Right atrium auricular region (tissue), 2 donors: ENCODE data around the gene RMI1. TPM values are rescaled to one million over a fixed set of nuclear protein-coding genes. Genes with fewer than 3 reads are reported as not detected.

Experiments
- DNase-seq: peaks from one replicate; pipeline ENCODE4 v3.0.0-alpha.2; 2019; ENCODE audit warnings: low spot score
- H3K27ac ChIP-seq, 2 donors: fragments of 200-600 bp; sonication (generic); 1 replicate in 1 of 2; 2 replicates in 1 of 2; pipeline ENCODE4 v1.5.1; 2016 to 2019
- H3K27me3 ChIP-seq, 2 donors: fragments of 200-600 bp; sonication (generic); one replicate each; pipeline versions ENCODE4 v1.5.1 to v1.6.0; 2017 to 2019
- H3K36me3 ChIP-seq: fragments of 200-600 bp; sonication (generic); one replicate; pipeline ENCODE4 v1.5.1; 2016
- H3K4me1 ChIP-seq, 2 donors: fragments of 200-600 bp; sonication (generic); one replicate each; pipeline versions ENCODE4 v1.5.1 to v1.6.0; 2017 to 2019
- H3K4me3 ChIP-seq, 2 donors: fragments of 200-600 bp; sonication (generic); 1 replicate in 1 of 2; 2 replicates in 1 of 2; pipeline ENCODE4 v1.5.1; 2017 to 2019; ENCODE audit warnings: mild to moderate bottlenecking in 1 of 2, moderate library complexity in 1 of 2
- H3K9me3 ChIP-seq, 2 donors: fragments of 200-600 bp; sonication (generic); one replicate each; pipeline ENCODE4 v1.5.1; 2019
- CTCF ChIP-seq, 2 donors: fragments of 200-600 bp; sonication (generic); IDR thresholded peaks; one replicate each; pipeline ENCODE4 v1.5.1; 2019; ENCODE audit warnings: antibody characterized with exemption in 2 of 2
- total RNA-seq, 2 donors: library from RNA; depleted of rRNA; stranded (reverse); fragments of >200 nt; gene quantifications; one replicate each; pipeline ENCODE4 v1.1.0, GENCODE V29; 2016

Gene RMI1
- total RNA-seq, 2 donors from 2014 or later, result 2.1 to 3.1 TPM

- Histone ChIP-seq H3K9me3 (no peaks in the 10 kb centered on the region), H3K36me3 (peaks cover 82% of the 10 kb centered on the region), H3K4me1 (peaks cover 0 to 19% of the 10 kb centered on the region in 2 donors), H3K4me3 (no peak overlapping the region), H3K27ac (no peak overlapping the region), H3K27me3 (no peaks in the 10 kb centered on the region)
- DNase-seq, result no peak
- TF ChIP-seq CTCF (IDR thresholded peaks at IDR 0.05), result no peak
Measured at GRCh38 chr9:83971485-83971884, 9.1 kb upstream of the RMI1 start.

GRCh38 chr9:83972286-83972685 is 8.3 kb upstream of the RMI1 start:
- no peak overlapping the region for H3K27ac ChIP-seq
- H3K4me1 ChIP-seq, result peaks cover 0 to 27% of the 10 kb centered on the region in 2 donors
- no peaks in the 10 kb centered on the region for H3K9me3 ChIP-seq
- H3K4me3 ChIP-seq, result no peak overlapping the region
- H3K36me3 ChIP-seq, result peaks cover 90% of the 10 kb centered on the region
- no peaks in the 10 kb centered on the region for H3K27me3 ChIP-seq
- DNase-seq, result no peak
- TF ChIP-seq CTCF (IDR thresholded peaks at IDR 0.05), result no peak

- no peaks in the 10 kb centered on the region for H3K9me3 ChIP-seq
- no peaks in the 10 kb centered on the region for H3K27me3 ChIP-seq
- no peak for TF ChIP-seq CTCF (IDR thresholded peaks at IDR 0.05)
- H3K4me1 ChIP-seq, result peaks cover 0 to 37% of the 10 kb centered on the region in 2 donors
- no peak for DNase-seq
- peaks cover 76% of the 10 kb centered on the region for H3K36me3 ChIP-seq
- no peak overlapping the region for H3K4me3 ChIP-seq
- H3K27ac ChIP-seq, result no peak overlapping the region
Measured at GRCh38 chr9:83975300-83975699, 5.3 kb upstream of the RMI1 start.

GRCh38 chr9:83976372-83976771 is 4.2 kb upstream of the RMI1 start:
- Histone ChIP-seq H3K4me3 (no peak overlapping the region), H3K4me1 (peaks cover 0 to 37% of the 10 kb centered on the region in 2 donors), H3K27ac (no peak overlapping the region), H3K36me3 (peaks cover 66% of the 10 kb centered on the region), H3K27me3 (no peaks in the 10 kb centered on the region), H3K9me3 (no peaks in the 10 kb centered on the region)
- no peak for TF ChIP-seq CTCF (IDR thresholded peaks at IDR 0.05)
- no peak for DNase-seq

- TF ChIP-seq CTCF (IDR thresholded peaks at IDR 0.05), result no peak
- H3K9me3 ChIP-seq, result no peaks in the 10 kb centered on the region
- H3K4me1 ChIP-seq, result peaks cover 0 to 43% of the 10 kb centered on the region in 2 donors
- H3K27ac ChIP-seq, result no peak overlapping the region
- H3K4me3 ChIP-seq, result peak overlapping the region in 1 of 2 donors; percentile 93
- DNase-seq, result no peak
- peaks cover 57% of the 10 kb centered on the region for H3K36me3 ChIP-seq
- H3K27me3 ChIP-seq, result no peaks in the 10 kb centered on the region
Measured at GRCh38 chr9:83977196-83977595, 3.4 kb upstream of the RMI1 start.
